Left colon (tissue), 2 donors: ENCODE results near the gene NOVA2. TPM values are rescaled to one million over a fixed set of nuclear protein-coding genes. Genes with fewer than 3 reads are reported as not detected.

Experiments used
- ATAC-seq: fragments of 200-7000 bp; cut with Tn5 transposase; one replicate; pipeline ENCODE4 v1.9.1; 2020; ENCODE audit warnings: mild to moderate bottlenecking, moderate library complexity
- DNase-seq, 2 donors: peaks; one replicate each; pipeline ENCODE4 v3.0.0-alpha.2; 2020
- intact Hi-C, 2 donors: fragments of 100-400 bp; cut with DNase I in 1 of 2; cut with micrococcal nuclease in 1 of 2; formaldehyde crosslinking; loops; one replicate each; pipeline versions ENCODE4 v1.11.2 to v1.14.0; 2022; cut with DNase I, micrococcal nuclease
- total RNA-seq, 2 donors: library from RNA; stranded (reverse); fragmentation: NEBNext Ultra II Directional; extraction: Animal tissue kit (Norgen Biotek cat#: 25700); gene quantifications; one replicate each; pipeline ENCODE4 v1.2.1, GENCODE V29; 2021
- donor health status: DM: no; HTN: no; CAD: no.
- donor health status: DM: yes; HTN: yes; CAD: no.

The NOVA2 gene
- total RNA-seq, 2 donors from 2014 or later: 0.79 to 1.2 TPM

- DNase-seq (no peak), ATAC-seq (no peak)
- intact Hi-C loops: no loop called here
Observed at GRCh38 chr19:46002678-46003275, 29.1 kb upstream of the NOVA2 start.

DNA sequence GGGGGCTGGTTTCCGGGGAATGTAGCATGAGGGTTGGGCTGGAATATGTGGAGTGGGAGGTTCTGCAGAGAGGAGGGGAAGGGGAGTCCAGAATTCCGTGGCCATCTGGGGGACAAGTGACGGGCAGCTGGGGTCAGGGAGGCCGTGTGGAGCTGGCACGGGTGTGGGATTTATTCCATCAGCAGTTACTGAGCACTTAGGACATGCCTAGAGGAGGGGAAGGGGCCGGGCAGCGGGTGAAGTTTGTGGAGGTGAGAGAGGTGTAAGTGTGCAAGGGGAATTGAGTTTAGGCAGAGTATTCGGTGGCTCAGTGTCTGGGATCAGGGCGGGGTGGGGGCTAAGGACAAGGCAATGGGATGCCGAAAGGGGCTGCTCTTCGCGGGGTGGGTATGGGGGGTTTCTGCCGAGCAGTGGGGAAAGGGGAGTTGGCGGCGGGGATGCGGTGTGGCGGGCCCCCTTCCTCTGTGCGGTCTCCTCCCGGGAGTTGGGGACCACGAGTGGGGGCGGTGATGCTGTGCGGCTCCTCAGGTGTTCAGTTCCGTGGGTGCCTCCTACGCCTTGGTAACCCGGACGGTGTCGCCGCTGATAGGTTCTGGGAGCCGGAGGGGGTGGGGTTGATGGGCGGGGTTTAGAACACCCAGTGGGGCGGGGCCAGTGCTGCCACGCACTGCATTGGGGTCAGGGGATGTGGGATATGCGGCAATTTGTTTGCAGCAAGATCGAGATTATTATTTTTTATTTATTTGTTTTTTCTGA is 27.0 kb upstream of the NOVA2 start:
- intact Hi-C loops: no loop called here

GRCh38 chr19:45999653-46000121 is 26.0 kb upstream of the NOVA2 start:
- ATAC-seq (no peak), DNase-seq (no peak)
- intact Hi-C loops: no loop called here

More for the DNA sequence above, 27.0 kb upstream of the NOVA2 start:
- DNase-seq: peak; percentile 58 to 84
- ATAC-seq: peak; percentile 96

- no peak for ATAC-seq
- intact Hi-C loops: no loop called here
- no peak for DNase-seq
Observed at GRCh38 chr19:45998834-45999233, 25.2 kb upstream of the NOVA2 start.

DNA sequence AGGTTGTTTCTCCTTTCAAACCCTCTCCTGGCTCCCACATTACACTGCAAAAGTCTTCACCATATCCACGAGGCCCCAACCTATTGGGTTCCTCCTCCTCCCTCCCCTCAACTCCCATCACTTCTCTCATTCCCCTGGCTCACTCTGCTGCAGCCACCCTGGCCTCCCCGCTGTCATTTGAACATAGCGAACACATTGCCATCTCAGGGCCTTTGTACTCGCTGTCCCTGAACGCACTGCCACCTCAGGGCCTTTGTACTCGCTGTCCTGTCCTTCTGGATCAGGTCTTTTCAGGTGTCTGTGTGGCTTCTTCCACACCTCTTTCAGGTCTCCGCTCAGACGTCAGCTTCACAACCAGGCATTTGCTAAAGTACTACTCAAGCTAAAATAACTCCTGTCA is 23.3 kb upstream of the NOVA2 start:
- no peak for DNase-seq
- ATAC-seq: no peak
- intact Hi-C loops: no loop called here

DNA sequence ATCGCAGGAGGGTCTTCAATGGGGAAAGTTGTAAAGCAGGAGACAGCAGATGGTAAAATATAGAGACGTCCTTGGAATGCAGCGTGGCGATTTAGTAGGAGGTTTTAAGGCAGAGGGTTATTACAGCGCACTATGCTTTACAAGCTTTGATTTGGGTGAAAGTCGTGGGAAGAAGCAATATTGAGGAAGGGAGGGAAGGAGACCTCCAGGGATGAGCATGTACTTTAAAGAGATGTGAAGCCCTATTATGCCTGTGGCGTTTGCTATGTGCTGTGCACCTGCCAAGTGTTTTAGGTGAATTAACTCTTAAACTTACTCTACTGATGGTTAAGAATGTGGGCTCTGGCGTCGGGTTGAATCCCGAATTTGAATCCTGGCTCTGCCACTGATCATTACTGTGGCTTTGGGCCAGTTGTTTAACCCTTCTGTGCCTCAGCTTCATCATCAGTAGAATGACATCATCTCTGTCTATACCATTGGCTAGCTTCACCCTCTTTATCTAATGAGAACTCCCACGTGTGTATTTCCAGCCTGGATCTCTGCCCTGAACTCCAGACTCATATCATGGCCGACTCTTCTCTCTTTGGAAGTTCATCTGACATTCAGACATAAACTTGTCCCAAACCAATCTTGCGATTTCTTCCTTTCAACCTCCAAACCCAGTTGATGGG is 22.2 kb upstream of the NOVA2 start:
- ATAC-seq: no peak
- intact Hi-C loops: no loop called here
- no peak for DNase-seq

DNA sequence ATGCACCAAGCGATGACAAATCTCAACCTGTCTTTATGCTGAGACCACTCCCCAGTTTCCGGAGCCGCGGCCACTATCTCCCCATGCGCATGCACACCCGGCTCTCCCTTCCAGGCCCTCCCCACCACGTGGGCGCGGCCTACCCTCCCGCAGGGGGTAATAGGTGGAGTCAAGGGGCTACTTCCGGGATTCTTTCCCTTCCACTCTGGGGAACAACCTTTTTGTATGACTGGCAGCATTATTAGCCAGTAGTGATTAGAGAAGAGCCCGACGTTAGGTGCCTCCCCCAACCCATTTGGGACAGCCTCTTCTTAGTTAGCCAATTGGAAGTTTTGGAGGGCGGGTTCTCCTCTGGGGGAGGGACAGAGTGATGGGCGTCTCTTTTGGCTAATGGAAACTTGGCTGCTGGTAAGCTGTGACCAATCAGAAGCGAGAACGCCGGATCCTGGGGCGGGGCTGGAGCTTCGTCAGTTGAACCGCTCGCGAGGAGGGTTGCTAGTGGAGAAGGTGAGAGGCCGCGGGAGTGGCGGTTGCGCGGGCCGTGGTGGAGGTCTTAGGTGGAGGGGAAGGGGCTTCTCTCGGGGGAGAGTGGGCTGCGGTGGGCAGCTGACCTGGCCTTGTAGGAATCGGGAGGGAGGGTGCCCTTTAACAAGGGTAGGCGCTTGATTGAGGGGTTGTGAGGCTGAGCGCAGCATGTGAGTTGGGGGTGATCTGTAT is 21.5 kb upstream of the NOVA2 start, which contains the start of gene CCDC61:
Gene CCDC61 (plus strand): TSS at position 470 of the 717 bp plus-strand sequence. CDS start 7,552 bp downstream, outside the sequence.
- intact Hi-C loops: no loop called here
- ATAC-seq (peak; percentile 95), DNase-seq (peak; percentile 95)

DNA sequence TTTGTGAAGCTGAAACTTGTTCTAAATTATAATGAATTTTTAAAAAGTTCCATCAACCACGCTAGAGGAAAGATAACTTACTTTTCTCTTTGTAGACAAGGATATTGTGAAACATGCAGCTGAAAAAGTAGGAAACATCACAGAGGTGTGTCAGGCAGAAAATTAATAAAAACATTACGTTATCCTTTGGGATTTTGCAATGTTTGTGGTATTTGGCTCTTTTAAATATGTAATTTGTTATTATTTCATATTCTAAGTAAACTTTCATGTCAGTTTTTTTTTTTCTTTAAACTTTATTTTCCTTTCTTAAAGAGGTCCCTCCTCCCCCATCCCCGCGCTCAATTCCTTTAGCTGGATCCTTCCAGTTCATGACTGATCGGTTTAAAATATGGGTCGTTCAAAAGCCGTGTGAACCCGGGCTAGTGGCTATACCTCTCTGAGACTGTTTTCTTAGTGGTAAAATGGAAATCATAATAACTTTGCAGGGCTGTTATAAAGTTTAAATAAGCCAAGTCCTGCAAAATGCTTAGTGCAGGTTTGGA is 20.9 kb upstream of the NOVA2 start:
- peak; percentile 3 for ATAC-seq
- intact Hi-C loops: no loop called here
- DNase-seq: no peak

DNA sequence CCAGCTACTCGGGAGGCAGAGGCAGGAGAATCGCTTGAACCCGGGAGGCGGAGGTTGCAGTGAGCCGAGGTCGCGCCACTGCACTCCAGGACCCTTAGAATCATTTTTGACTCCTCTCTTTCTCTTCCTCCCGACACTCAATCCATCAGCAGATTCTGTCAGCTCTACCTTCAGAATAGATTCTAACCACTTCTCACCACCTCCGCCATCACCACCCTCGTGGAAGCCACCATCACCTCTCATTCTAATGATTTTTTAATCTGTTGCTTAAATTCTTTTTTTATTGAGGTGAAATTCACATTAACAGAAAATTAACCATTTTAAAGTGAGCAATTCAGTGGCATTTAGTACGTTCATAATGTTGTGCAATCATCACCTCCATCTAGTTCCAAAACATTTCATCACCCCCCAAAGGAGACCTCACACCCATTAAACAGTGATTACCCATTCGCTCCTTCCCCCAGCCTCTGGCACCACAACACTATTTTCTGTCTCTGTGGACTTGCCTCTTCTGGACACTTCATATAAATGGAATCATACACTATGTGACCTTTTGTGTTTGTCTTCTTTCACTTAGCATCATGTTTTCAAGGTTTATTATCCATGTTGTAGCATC is 16.6 kb upstream of the NOVA2 start:
- intact Hi-C loops: no loop called here
- ATAC-seq (no peak), DNase-seq (no peak)

DNA sequence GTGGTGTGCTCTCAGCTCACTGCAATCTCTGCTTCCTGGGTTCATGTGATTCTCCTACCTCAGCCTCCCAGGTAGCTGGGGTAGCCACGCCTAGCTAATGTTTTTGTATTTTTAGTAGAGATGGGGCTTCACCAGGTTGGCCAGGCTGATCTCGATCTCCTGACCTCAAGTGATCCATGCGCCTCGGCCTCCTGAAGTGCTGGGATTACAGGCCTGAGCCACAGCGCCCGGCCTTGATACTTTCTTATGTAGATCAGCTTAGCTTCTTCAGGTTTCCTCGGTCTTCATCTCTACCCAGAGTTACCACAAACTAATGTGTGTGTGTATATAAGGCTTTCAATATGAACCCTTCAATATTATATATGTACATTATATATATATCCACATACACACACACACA is 11.7 kb upstream of the NOVA2 start:
- no peak for DNase-seq
- no peak for ATAC-seq
- intact Hi-C loops: no loop called here

DNA sequence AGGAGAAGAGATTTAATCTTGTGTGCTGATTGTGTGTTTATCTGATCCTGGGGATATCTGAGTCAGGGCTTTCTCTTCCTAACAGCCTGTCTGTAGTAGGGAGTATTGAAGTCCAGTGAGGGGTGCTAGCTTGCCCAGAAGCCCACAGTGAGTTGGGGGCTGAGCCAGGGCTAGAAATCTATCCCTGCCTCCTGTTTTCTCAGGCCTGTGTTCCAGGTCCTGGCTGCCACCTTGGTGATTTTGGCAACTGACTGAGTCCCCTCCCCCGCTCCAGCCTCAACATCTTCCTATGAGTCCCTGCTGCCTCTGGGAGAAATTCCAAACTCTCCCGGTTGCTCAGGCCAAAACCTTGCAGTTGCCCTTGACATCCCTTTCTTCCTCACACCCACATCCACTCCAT is 7.7 kb upstream of the NOVA2 start:
- ATAC-seq (no peak), DNase-seq (no peak)
- intact Hi-C loops: no loop called here

DNA sequence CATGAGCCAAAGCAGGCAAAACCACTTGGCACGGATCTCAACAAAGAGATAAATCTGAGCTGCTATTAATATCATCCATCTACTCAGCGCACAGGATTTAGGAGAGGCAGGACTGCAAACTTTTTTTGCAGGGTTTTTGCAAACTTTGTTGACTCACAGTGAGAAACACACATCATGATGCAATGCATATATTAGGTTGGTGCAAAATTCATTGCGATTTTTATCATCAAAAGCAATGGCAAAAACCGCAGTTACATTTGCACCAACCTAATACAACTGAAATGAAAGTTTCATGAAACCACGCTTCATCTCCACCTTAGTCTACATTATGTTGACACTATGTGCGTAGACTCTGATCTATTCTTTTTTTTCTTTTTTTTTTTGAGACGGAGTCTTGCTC is 4.5 kb upstream of the NOVA2 start:
- intact Hi-C loops: no loop called here
- ATAC-seq (no peak), DNase-seq (no peak)

DNA sequence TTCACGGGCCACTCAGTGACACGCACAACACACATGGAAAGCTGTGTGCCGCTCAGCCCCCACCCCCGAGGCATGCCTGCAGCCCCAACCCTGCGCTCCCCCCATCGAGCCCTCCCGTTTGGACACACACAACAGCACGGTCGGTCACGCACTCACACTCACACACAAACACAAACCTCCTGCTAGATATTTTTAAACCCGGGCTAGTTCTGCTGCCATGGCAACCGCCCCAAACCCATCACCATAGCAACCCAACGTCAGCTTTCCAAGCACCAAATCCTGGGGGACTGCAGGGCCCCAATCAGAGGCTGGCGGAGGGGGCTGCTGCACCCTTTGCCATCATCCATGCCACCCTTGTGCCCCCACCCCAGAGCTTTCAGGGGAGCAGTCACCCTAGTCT is 2.5 kb upstream of the NOVA2 start:
- intact Hi-C loops: no loop called here
- DNase-seq: no peak
- no peak for ATAC-seq

DNA sequence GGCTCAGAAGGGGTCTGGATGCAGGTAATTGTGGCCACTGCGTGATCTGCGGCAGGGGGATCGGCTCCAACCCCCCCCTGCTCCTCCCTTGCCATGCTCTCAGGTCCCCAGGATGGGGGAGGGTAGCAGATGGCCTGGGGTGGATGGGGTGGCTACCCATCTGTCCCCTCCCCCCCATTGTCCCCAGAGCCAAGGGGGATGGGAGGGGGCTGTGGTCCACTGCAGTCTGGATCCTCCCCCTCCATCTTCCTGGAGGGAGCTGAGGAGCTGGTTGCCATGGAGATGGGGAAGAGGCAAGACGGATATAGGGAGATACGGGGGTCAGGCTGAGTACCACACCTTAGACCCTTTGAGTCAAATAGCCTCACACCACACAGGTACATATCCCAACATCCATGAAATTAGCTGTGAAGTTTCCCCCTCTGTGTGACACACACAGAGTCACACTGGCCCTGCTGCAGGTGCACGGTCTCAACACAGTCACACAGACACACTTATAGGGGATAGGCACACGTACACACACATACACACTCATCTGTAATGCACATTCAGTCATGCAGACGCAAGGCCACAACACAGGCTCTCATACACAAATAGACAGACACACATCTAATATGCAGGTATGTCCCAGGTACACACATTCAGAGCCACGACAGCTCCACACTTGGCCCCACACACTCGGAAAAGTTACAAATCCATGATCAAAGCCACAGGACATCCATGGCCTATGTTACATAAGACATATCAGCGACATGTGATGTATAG is 1.8 kb upstream of the NOVA2 start:
- ATAC-seq (no peak), DNase-seq (no peak)
- intact Hi-C loops: no loop called here

- DNase-seq: no peak
- no peak for ATAC-seq
- intact Hi-C loops: no loop called here
Observed at GRCh38 chr19:45972947-45973540, 621 bp downstream of the NOVA2 start.

- DNase-seq (no peak), ATAC-seq (peak; percentile 24)
- intact Hi-C loops: no loop called here
Observed at GRCh38 chr19:45972081-45972946, 1.4 kb downstream of the NOVA2 start.
